GM18520 (cell line): ENCODE measurements around the gene CAPN5.
A peak's percentile ranks its signal among the peaks of the same experiment; 100 is the strongest.

Experiments used
- ATAC-seq: cut with Tn5 transposase; IDR thresholded peaks from one replicate; pipeline ENCODE4 v1.9.1; 2021; ENCODE audit not compliant: unreplicated experiment

The CAPN5 gene

GRCh38 chr11:77082838-77083565 is 16.2 kb downstream of the CAPN5 start:
- ATAC-seq: no peak

GRCh38 chr11:77083566-77084245 is 16.9 kb downstream of the CAPN5 start:
- no peak for ATAC-seq

- no peak for ATAC-seq
Observed at GRCh38 chr11:77084581-77085191, 17.9 kb downstream of the CAPN5 start.

GRCh38 chr11:77085652-77086051 is 18.9 kb downstream of the CAPN5 start:
- no peak for ATAC-seq

- no peak for ATAC-seq
Observed at GRCh38 chr11:77086521-77087472, 20.0 kb downstream of the CAPN5 start.

GRCh38 chr11:77087723-77088225 is 21.0 kb downstream of the CAPN5 start:
- no peak for ATAC-seq

GRCh38 chr11:77088236-77089003 is 21.6 kb downstream of the CAPN5 start:
- no peak for ATAC-seq

GRCh38 chr11:77089004-77089545 is 22.3 kb downstream of the CAPN5 start:
- ATAC-seq: no peak

- ATAC-seq: no peak
Observed at GRCh38 chr11:77090046-77090372, 23.2 kb downstream of the CAPN5 start.

GRCh38 chr11:77090373-77091111 is 23.8 kb downstream of the CAPN5 start:
- ATAC-seq: no peak

- peak; percentile 60 for ATAC-seq
Observed at GRCh38 chr11:77091146-77091940, 24.6 kb downstream of the CAPN5 start.

- no peak for ATAC-seq
Observed at GRCh38 chr11:77092382-77092781, 25.6 kb downstream of the CAPN5 start.

- ATAC-seq: no peak
Observed at GRCh38 chr11:77093056-77093891, 26.5 kb downstream of the CAPN5 start.

- no peak for ATAC-seq
Observed at GRCh38 chr11:77093987-77094840, 27.4 kb downstream of the CAPN5 start.

GRCh38 chr11:77094841-77095365 is 28.1 kb downstream of the CAPN5 start:
- no peak for ATAC-seq
